Neural cell (in vitro differentiated cells): ENCODE data around the gene TMEM119.

Experiments
- EP300 ChIP-seq: fragments of 450-650 bp; conservative IDR thresholded peaks from 2 replicates; pipeline ENCODE4 v1.6.1; 2014; ENCODE audit warnings: antibody characterized with exemption, mild to moderate bottlenecking, moderate library complexity; ENCODE audit not compliant: poor library complexity, severe bottlenecking
- SMC3 ChIP-seq: fragments of 450-650 bp; conservative IDR thresholded peaks from 2 replicates; pipeline ENCODE4 v1.6.1; 2014; ENCODE audit warnings: antibody characterized with exemption, mild to moderate bottlenecking, moderate library complexity; ENCODE audit not compliant: poor library complexity

DNA sequence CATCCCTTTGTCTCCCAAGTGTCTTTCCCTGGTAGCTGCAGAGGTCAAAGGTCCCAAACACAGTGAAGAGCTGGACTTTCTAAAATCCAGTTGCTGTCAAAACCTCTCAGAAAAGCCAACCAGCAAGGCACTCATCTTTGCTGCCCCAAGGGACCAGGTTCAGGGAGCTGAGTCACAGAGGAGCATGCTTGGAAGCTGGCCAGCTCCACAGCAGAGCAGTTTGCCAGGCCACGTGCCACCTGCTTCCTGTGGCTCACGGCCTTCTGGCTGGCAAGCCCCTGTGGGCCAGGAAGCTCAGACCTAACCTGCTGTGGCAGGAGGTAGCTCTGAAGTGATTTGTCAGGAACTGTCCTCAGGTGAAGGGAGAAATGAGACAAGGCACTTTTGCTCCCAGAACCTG is 31.9 kb downstream of the TMEM119 start:
- TF ChIP-seq EP300 (no peak), SMC3 (no peak)
